B cell (primary cell): ENCODE results near the gene RNF141. TPM values are rescaled to one million over a fixed set of nuclear protein-coding genes. Genes with fewer than 3 reads are reported as not detected.
A peak's percentile ranks its signal among the peaks of the same experiment; 100 is the strongest.

Experiments used
- ATAC-seq: fragments of 200-7000 bp; cut with Tn5 transposase; one replicate; pipeline ENCODE4 v1.10.0; 2021; ENCODE audit warnings: low read depth, mild to moderate bottlenecking, moderate number of reproducible peaks, moderate library complexity
- CTCF ChIA-PET: fragments of 350-600 bp; sonication (Branson Sonifier 250); formaldehyde crosslinking; loops from one replicate; lab custom pipeline; 2021; ENCODE audit warnings: antibody characterized with exemption, inconsistent platforms; lab: Charles Lee
- POLR2A ChIA-PET: fragments of 350-600 bp; sonication (Branson Sonifier 250); formaldehyde crosslinking; loops from one replicate; lab custom pipeline; 2021; ENCODE audit warnings: antibody characterized with exemption; lab: Charles Lee
- DNase-seq: peaks from one replicate; pipeline ENCODE4 v3.0.0; 2013
- H2AFZ ChIP-seq: 2 replicates; pipeline ENCODE4 v1.6.1; 2012; ENCODE audit warnings: mild to moderate bottlenecking, low read depth, low read length; ENCODE audit not compliant: insufficient read depth, poor library complexity, severe bottlenecking
- H3K27ac ChIP-seq, 2 donors: 1 replicate in 1 of 2; 2 replicates in 1 of 2; pipeline ENCODE4 v1.5.1; 2012 to 2013; ENCODE audit warnings: low read length in 2 of 2, mild to moderate bottlenecking in 2 of 2, moderate library complexity in 1 of 2
- H3K27me3 ChIP-seq, 4 experiments: fragments of 200-600 bp in 1 of 4; sonication (generic) in 1 of 4; replicated peaks in 1 of 4; 1 replicate in 2 of 4; 2 replicates in 2 of 4; pipeline versions ENCODE4 v1.6.1 to v1.7.0; 2013 to 2016; ENCODE audit warnings: low read length in 3 of 4, mild to moderate bottlenecking in 2 of 4, mixed read lengths in 1 of 4, moderate library complexity in 1 of 4; ENCODE audit not compliant: insufficient read depth in 4 of 4, control insufficient read depth in 3 of 4; ENCODE audit errors: control extremely low read depth in 1 of 4
- H3K36me3 ChIP-seq, 2 experiments: replicated peaks in 1 of 2; 1 replicate in 1 of 2; 2 replicates in 1 of 2; pipeline versions ENCODE4 v1.6.1 to v1.7.1; 2013; ENCODE audit warnings: low read length in 1 of 2; ENCODE audit not compliant: insufficient read depth in 2 of 2, control insufficient read depth in 1 of 2; ENCODE audit errors: control extremely low read depth in 1 of 2, extremely low read depth in 1 of 2
- H3K4me1 ChIP-seq, 2 donors: fragments of 200-600 bp in 1 of 2; sonication (generic) in 1 of 2; 1 replicate in 1 of 2; 2 replicates in 1 of 2; pipeline versions ENCODE4 v1.5.1 to v1.6.1; 2013 to 2017; ENCODE audit warnings: low read length in 2 of 2; ENCODE audit not compliant: control insufficient read depth in 2 of 2, insufficient read depth in 2 of 2
- H3K4me2 ChIP-seq: replicated peaks from 2 replicates; pipeline ENCODE3; 2012; ENCODE audit warnings: mild to moderate bottlenecking, low read depth, low read length; ENCODE audit not compliant: poor library complexity, severe bottlenecking
- H3K4me3 ChIP-seq, 5 experiments: fragments of 200-600 bp in 1 of 5; sonication (generic) in 1 of 5; 1 replicate in 3 of 5; 2 replicates in 2 of 5; pipeline versions ENCODE4 v1.5.1 to v1.7.0; 2011 to 2016; ENCODE audit warnings: low read length in 4 of 5, mild to moderate bottlenecking in 4 of 5, low read depth in 2 of 5, control low read depth in 1 of 5, moderate library complexity in 1 of 5; ENCODE audit not compliant: insufficient read depth in 1 of 5; ENCODE audit errors: control extremely low read depth in 1 of 5, extremely low read depth in 1 of 5
- H3K79me2 ChIP-seq: fragments of 200-600 bp; sonication (generic); one replicate; pipeline ENCODE4 v1.6.0; 2016; ENCODE audit warnings: low read length; ENCODE audit not compliant: control insufficient read depth, insufficient read depth
- H3K9ac ChIP-seq: fragments of 200-600 bp; sonication (generic); 2 replicates; pipeline ENCODE4 v1.6.1; 2017; ENCODE audit warnings: mild to moderate bottlenecking, low read length, moderate library complexity
- H3K9me3 ChIP-seq, 3 donors: one replicate each; pipeline versions ENCODE4 v1.6.1 to v1.7.1; 2013; ENCODE audit warnings: low read length in 2 of 3; ENCODE audit not compliant: control insufficient read depth in 2 of 3, insufficient read depth in 1 of 3; ENCODE audit errors: control extremely low read depth in 1 of 3
- H4K20me1 ChIP-seq: 2 replicates; pipeline ENCODE4 v1.6.0; 2012; ENCODE audit warnings: mild to moderate bottlenecking, low read length; ENCODE audit not compliant: insufficient read depth, control insufficient read depth, poor library complexity, severe bottlenecking
- H3K27ac Mint-ChIP-seq: one replicate; pipeline ENCODE4 v1.8.0; 2021; ENCODE audit warnings: mixed read lengths
- H3K27me3 Mint-ChIP-seq: one replicate; pipeline ENCODE4 v1.8.0; 2021; ENCODE audit warnings: mixed read lengths
- H3K4me1 Mint-ChIP-seq: one replicate; pipeline ENCODE4 v1.8.0; 2021; ENCODE audit warnings: mixed read lengths
- H3K4me3 Mint-ChIP-seq: one replicate; pipeline ENCODE4 v1.8.0; 2021; ENCODE audit warnings: mixed read lengths
- H3K9me3 Mint-ChIP-seq: one replicate; pipeline ENCODE4 v1.8.0; 2022; ENCODE audit warnings: mixed read lengths; ENCODE audit not compliant: insufficient read depth
- CTCF ChIP-seq: fragments of 200-600 bp; IDR thresholded peaks from one replicate; pipeline ENCODE4 v1.8.0; 2022; ENCODE audit warnings: antibody characterized with exemption, mild to moderate bottlenecking
- EZH2 ChIP-seq: IDR thresholded peaks from 2 replicates; pipeline ENCODE4 v1.6.1; 2012; ENCODE audit warnings: borderline replicate concordance, low read depth, mild to moderate bottlenecking, moderate library complexity, low read length; ENCODE audit not compliant: insufficient read depth, poor library complexity, severe bottlenecking
- WGBS: methylation state at CpG from one replicate; pipeline ENCODE4 v1.1.5; 2013; ENCODE audit warnings: missing lambda C conversion rate; ENCODE audit not compliant: insufficient coverage; 5-methylcytosine and 5-hydroxymethylcytosine counted together
- intact Hi-C: fragments of 100-400 bp; cut with micrococcal nuclease; formaldehyde crosslinking; loops from one replicate; pipeline ENCODE4 v1.10.0; 2022
- polyA plus RNA-seq: library from polyadenylated mRNA; depleted of rRNA; stranded (reverse); fragments of >200 nt; gene quantifications from 2 replicates; pipeline ENCODE4 v1.2.3, GENCODE V29; 2012
- total RNA-seq, 2 donors: library from RNA; stranded (reverse); fragments of 120-200 nt in 1 of 2; gene quantifications; 1 replicate in 1 of 2; 2 replicates in 1 of 2; pipeline versions ENCODE4 v1.2.3 to v1.2.4, GENCODE V29; 2013 to 2022

RNF141 gene
- total and polyA plus RNA-seq, 2 donors (not counting 1 experiment from before 2014, with no cell fraction given), result 23.3 to 48.2 TPM

DNA sequence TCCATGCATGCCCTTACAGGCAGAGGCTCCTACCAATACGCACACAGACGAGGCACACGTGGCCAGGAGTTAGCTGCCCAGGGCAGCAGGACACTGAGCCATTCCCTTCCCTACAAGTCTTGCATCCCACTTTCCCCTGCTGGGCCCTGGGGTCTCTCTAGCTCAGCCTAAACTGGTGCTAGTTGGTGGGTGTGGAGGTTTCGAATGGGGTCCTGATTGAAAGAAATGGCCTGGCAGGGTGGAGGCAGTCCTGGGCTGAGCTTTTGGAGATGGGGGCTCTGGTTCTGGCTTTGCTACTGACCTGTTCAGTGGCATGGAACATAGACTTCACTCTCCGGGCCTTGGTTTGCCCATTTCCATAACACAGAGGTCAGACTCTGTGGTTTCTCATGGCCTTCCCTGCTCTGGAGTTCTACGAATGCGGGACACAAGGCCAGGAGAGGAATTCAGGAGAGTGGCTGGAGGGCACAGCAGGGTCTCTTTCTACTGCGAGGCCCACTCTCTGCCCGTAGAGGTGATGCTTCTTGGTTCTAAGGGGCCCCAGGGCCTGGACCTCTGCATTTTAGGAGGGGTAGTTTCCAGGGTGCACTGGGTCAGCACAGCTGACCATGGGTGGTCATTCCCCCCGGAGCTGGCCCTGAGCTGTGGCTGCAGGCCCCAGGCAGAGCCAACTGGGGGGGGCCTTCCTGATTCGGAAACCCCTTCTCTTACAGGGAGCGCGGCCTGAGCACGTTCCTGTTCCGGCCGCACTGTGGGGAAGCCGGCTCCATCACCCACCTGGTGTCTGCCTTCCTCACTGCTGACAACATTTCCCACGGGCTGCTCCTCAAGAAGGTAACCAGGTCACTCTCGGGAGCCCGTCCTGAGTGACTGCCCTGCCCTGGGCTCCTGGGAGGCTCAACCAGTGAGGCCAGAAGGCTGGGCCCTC, 40.0 kb downstream of the RNF141 start:
- H3K27me3 Mint-ChIP-seq, result no peaks in the 10 kb centered on the region
- Histone ChIP-seq H3K4me2 (no peak overlapping the region), H2AFZ (no peak overlapping the region), H3K27me3 (no peaks in the 10 kb centered on the region), H3K36me3 (peaks cover 12 to 72% of the 10 kb centered on the region in 2 experiments), H3K4me1 (peaks cover 21% of the 10 kb centered on the region in 2 donors), H3K4me3 (no peak overlapping the region), H3K9me3 (no peaks in the 10 kb centered on the region), H3K27ac (no peak overlapping the region), H4K20me1 (no peaks in the 10 kb centered on the region), H3K79me2 (peaks cover 12% of the 10 kb centered on the region), H3K9ac (no peak overlapping the region)
- DNase-seq, result no peak
- H3K4me1 Mint-ChIP-seq, result peaks cover 27% of the 10 kb centered on the region
- ChIA-PET POLR2A (interaction anchor here (0.6 kb wide), 1 partner anchor 220 kb away, joined by 3 read pairs; no protein-coding TSS in a partner anchor), CTCF (interaction anchor here (1.3 to 5.2 kb wide), 2 partner anchors 88 to 156 kb away, joined by 3 to 26 read pairs; no protein-coding TSS in a partner anchor)
- H3K4me3 Mint-ChIP-seq, result no peak overlapping the region
- no peak for TF ChIP-seq EZH2
- no peak for TF ChIP-seq CTCF
- H3K27ac Mint-ChIP-seq, result peak overlapping the region; percentile 67
- WGBS, result 95% methylated on average over 17 of the region's 20 CpGs
- intact Hi-C loops, result loop anchor here (5.0 kb wide), 1 partner anchor 36 kb away; no protein-coding TSS in a partner anchor
- no peak for ATAC-seq
- no peaks in the 10 kb centered on the region for H3K9me3 Mint-ChIP-seq
